Fibroblast of mammary gland (primary cell): ENCODE measurements around the gene SPHKAP.

Experiments used
- DNase-seq: peaks from one replicate; pipeline ENCODE4 v3.0.0-alpha.2; 2010; ENCODE audit warnings: low read depth
- H3K4me3 ChIP-seq: 2 replicates; pipeline ENCODE4 v1.5.1; 2011; ENCODE audit warnings: low read depth, mild to moderate bottlenecking, low read length, moderate library complexity; ENCODE audit not compliant: control insufficient read depth
- TF ChIP-seq, protein P1 (sequence below): conservative IDR thresholded peaks from 2 replicates; pipeline ENCODE4 v1.5.1; 2011; ENCODE audit warnings: low read depth, low read length, inconsistent platforms; ENCODE audit not compliant: control insufficient read depth, insufficient read depth

The SPHKAP gene

DNA sequence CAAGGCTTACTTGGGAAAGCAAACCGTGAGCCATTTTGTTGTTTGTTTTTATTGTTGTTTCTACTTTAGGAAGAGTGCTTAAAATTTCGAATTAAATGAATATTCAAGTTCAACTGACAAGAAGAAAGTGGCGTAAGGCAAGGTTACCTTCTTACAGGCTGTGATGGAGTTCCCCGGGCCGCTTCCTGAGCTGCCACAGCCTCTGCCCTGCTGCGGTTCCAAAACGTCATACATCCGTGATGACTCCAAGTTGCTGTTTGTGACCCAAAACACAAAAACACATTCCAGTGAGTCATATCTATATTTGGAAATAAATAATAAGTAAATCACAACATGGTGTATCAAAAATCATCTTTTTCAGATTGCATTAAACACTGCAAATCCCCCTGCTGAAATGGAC lies 49.7 kb downstream of the SPHKAP start:
- TF ChIP-seq, protein P1, sequence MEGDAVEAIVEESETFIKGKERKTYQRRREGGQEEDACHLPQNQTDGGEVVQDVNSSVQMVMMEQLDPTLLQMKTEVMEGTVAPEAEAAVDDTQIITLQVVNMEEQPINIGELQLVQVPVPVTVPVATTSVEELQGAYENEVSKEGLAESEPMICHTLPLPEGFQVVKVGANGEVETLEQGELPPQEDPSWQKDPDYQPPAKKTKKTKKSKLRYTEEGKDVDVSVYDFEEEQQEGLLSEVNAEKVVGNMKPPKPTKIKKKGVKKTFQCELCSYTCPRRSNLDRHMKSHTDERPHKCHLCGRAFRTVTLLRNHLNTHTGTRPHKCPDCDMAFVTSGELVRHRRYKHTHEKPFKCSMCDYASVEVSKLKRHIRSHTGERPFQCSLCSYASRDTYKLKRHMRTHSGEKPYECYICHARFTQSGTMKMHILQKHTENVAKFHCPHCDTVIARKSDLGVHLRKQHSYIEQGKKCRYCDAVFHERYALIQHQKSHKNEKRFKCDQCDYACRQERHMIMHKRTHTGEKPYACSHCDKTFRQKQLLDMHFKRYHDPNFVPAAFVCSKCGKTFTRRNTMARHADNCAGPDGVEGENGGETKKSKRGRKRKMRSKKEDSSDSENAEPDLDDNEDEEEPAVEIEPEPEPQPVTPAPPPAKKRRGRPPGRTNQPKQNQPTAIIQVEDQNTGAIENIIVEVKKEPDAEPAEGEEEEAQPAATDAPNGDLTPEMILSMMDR, result no peak
- peak; percentile 7 for DNase-seq
- no peak overlapping the region for H3K4me3 ChIP-seq

DNA sequence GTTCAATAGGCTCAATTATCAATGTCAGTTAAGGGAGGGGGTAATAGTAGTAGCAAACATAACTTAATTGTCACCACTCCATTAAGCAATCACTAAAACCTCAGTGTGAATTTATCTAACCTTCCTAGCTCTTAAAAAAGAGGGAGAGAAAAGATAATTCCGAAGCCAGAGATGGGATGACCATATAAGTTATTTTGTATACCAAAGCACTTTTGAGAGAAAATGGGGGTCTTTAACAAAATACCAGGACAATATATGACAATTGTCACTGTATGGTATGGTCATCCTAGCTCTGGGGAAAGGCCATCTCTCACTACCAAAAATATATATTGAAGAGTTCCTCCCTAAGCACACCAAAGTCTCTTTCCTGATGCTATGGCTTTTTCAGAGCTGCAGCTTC lies 55.1 kb downstream of the SPHKAP start:
- no peak overlapping the region for H3K4me3 ChIP-seq
- TF ChIP-seq, protein P1, result no peak
- DNase-seq, result no peak

DNA sequence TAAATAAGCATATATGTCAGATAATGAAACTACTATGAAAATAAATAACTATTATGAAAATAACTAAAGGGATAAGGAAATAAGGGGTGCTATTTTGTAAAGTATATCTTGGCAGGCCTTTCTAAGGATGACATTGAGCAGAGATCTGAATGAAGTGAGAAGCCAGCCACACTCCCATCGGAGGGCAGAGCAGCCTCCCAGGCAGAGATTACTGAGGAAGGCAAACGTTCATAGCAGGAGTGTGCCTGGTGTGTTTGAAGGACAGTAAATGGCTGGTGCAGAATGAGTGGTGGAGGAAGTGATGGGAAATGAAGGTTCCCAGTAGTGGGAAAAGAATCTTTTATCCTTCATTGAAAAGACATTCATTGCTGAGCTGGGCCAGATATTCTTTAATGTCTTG lies 62.5 kb downstream of the SPHKAP start:
- TF ChIP-seq, protein P1, result no peak
- DNase-seq, result no peak
- no peak overlapping the region for H3K4me3 ChIP-seq

GRCh38 chr2:228107846-228108245 lies 73.6 kb downstream of the SPHKAP start:
- no peak overlapping the region for H3K4me3 ChIP-seq
- no peak for DNase-seq
- TF ChIP-seq, protein P1, result no peak

DNA sequence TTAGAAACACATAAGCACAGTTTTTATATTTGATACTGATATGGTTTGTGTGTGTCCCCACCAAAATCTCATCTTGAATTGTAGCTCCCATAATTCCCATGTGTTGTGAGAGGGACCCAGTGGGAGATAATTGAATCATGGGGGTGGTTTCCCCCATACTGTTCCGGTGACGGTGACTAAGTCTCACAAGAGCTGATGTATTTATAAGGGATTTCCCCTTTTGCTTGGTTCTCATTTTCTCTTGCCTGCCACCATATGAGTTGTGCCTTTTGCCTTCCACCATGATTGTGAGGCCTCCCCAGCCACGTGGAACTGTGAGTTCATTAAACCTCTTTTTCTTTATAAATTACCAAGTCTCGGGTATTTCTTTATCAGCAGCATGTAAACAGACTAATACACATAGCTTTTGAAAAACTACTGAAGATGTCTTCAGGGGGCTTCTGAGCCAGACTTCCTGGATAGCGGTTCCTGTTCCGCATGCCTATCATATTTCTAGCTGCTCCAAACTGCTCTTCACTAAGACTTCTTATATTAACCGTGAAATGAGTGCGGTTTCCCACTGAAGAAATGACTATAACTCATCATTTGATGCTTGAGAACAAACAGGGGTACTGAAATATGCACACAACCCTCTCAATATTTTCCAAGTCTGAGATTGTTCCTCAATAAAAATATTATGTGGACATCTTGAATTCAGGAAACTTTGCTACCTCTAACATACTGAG lies 75.8 kb downstream of the SPHKAP start:
- H3K4me3 ChIP-seq, result no peak overlapping the region
- no peak for DNase-seq
- TF ChIP-seq, protein P1, result no peak

DNA sequence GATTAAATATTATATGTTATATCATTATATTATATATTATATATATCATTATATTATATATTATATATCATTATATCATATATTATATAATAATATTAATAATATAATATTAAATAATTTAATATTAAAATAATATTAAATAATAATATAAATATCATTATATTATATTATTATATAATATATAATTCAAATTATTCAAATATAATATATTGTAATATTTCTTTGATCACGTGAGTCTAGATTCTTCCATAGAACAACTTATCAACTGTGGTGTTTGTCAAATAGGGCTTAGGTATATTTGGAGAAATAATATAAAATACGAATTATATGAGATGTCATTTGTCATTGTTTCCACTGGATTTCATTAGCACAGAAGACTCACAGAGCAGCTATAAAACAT lies 77.3 kb downstream of the SPHKAP start:
- no peak overlapping the region for H3K4me3 ChIP-seq
- DNase-seq, result no peak
- TF ChIP-seq, protein P1, result no peak
